Keratinocyte (primary cell): ENCODE results near the gene RBMS3. TPM values are rescaled to one million over a fixed set of nuclear protein-coding genes. Genes with fewer than 3 reads are reported as not detected.

ENCODE experiments used
- DNase-seq: peaks from one replicate; pipeline ENCODE4 v3.0.0-alpha.2; 2011; ENCODE audit warnings: low read depth, missing footprints, low spot score
- FAIRE-seq: peaks from 2 replicates; lab custom pipeline; 2011; peaks lifted over from hg19 to GRCh38; lab: Jason Lieb, UNC
- H2AFZ ChIP-seq: 2 replicates; pipeline ENCODE4 v1.6.0; 2012; ENCODE audit warnings: low read length, control low read depth, inconsistent platforms; ENCODE audit not compliant: control insufficient read depth
- H3K27ac ChIP-seq: 2 replicates; pipeline ENCODE4 v1.5.1; 2011; ENCODE audit warnings: low read length; ENCODE audit not compliant: control insufficient read depth, insufficient read depth
- H3K27me3 ChIP-seq: 3 replicates; pipeline ENCODE4 v1.6.0; 2011; ENCODE audit warnings: low read length; ENCODE audit not compliant: control insufficient read depth, insufficient read depth; ENCODE audit errors: extremely low read depth
- H3K36me3 ChIP-seq, 2 experiments: 2 replicates in 1 of 2; 3 replicates in 1 of 2; pipeline ENCODE4 v1.5.1; 2011; ENCODE audit warnings: low read length in 2 of 2, mild to moderate bottlenecking in 1 of 2; ENCODE audit not compliant: control insufficient read depth in 2 of 2, insufficient read depth in 2 of 2; ENCODE audit errors: extremely low read depth in 1 of 2
- H3K4me1 ChIP-seq: 3 replicates; pipeline ENCODE4 v1.5.1; 2011; ENCODE audit warnings: low read length; ENCODE audit not compliant: control insufficient read depth, insufficient read depth; ENCODE audit errors: extremely low read depth
- H3K4me2 ChIP-seq: 3 replicates; pipeline ENCODE4 v1.6.0; 2011; ENCODE audit warnings: low read depth, low read length; ENCODE audit not compliant: control insufficient read depth, insufficient read depth; ENCODE audit errors: extremely low read depth
- H3K4me3 ChIP-seq, 3 experiments: fragments of 200-600 bp in 1 of 3; sonication (generic) in 1 of 3; 2 replicates in 2 of 3; 3 replicates in 1 of 3; pipeline ENCODE4 v1.5.1; 2011 to 2016; ENCODE audit warnings: low read length in 3 of 3, mild to moderate bottlenecking in 3 of 3, control low read depth in 2 of 3, inconsistent platforms in 1 of 3, low read depth in 1 of 3, mixed read lengths in 1 of 3, mixed run types in 1 of 3, moderate library complexity in 1 of 3; ENCODE audit not compliant: control insufficient read depth in 2 of 3, insufficient read depth in 2 of 3; ENCODE audit errors: extremely low read depth in 1 of 3
- H3K79me2 ChIP-seq: 2 replicates; pipeline ENCODE4 v1.6.0; 2012; ENCODE audit warnings: low read length; ENCODE audit not compliant: control insufficient read depth, insufficient read depth
- H3K9ac ChIP-seq: 3 replicates; pipeline ENCODE4 v1.6.0; 2011; ENCODE audit warnings: low read length; ENCODE audit not compliant: control insufficient read depth, insufficient read depth; ENCODE audit errors: extremely low read depth
- H3K9me1 ChIP-seq: 3 replicates; pipeline ENCODE4 v1.6.0; 2011; ENCODE audit warnings: low read length; ENCODE audit not compliant: control insufficient read depth, insufficient read depth; ENCODE audit errors: extremely low read depth
- H3K9me3 ChIP-seq: 2 replicates; pipeline ENCODE4 v1.5.1; 2012; ENCODE audit warnings: low read depth, low read length; ENCODE audit not compliant: control insufficient read depth
- H4K20me1 ChIP-seq: 3 replicates; pipeline ENCODE4 v1.6.0; 2011; ENCODE audit warnings: low read length; ENCODE audit not compliant: control insufficient read depth, insufficient read depth; ENCODE audit errors: extremely low read depth
- CTCF ChIP-seq, 3 experiments: IDR thresholded peaks in 1 of 3; conservative IDR thresholded peaks in 1 of 3; optimal IDR thresholded peaks in 1 of 3; 2 replicates in 2 of 3; 3 replicates in 1 of 3; pipeline versions ENCODE3 to v1.5.1; 2011; ENCODE audit warnings: low read length in 3 of 3, mild to moderate bottlenecking in 3 of 3, moderate library complexity in 2 of 3, control low read depth in 1 of 3, inconsistent platforms in 1 of 3; ENCODE audit not compliant: insufficient read depth in 2 of 3; ENCODE audit errors: extremely low read depth in 1 of 3
- EZH2 ChIP-seq: IDR thresholded peaks from one replicate; pipeline ENCODE4 v1.6.1; 2012; ENCODE audit warnings: inconsistent platforms, mild to moderate bottlenecking, low read length, moderate library complexity
- dilution Hi-C: fragments of 300-500 bp; cut with MboI; formaldehyde crosslinking; loops from one replicate; pipeline ENCODE4 v1.7.0; 2020; ENCODE audit warnings: low sequenced_read_pairs; ENCODE audit not compliant: extremely low pct_ligation_motif_present
- polyA plus RNA-seq, 5 experiments: library from polyadenylated mRNA; depleted of rRNA in 3 of 5; stranded (reverse) in 3 of 5; stranded (forward) in 1 of 5; unstranded in 1 of 5; fragments of >200 nt; gene quantifications; 1 replicate in 1 of 5; 2 replicates in 3 of 5; 3 replicates in 1 of 5; pipeline versions ENCODE4 v1.2.1 to v1.2.3, GENCODE V29; 2011 to 2012; ENCODE audit warnings: missing spikeins in 2 of 5, low read depth in 1 of 5, low replicate concordance in 1 of 5

RBMS3 gene
- polyA plus RNA-seq, 1 donor (not counting 4 experiments of a cell fraction or from before 2014, with no cell fraction given) = 2.3 TPM

DNA sequence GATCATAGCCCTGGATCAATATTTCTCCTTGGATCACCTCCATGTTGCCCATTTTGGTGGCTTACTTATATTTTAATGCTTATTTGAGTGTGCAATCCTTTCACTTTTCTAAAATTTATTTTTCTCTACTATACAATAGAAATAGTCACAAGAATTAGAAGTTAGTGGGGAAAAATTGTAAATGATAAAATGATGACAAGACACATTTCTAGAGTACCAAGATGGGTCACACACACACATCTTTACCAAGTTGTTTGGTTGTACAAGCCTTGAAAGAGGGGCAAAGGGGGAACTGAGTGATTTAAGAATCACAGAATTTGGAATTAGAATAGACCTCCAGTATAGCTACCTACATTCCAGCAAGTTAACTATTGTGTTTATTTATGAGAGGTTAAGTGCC, 545.8 kb downstream of the RBMS3 start:
- H3K79me2 ChIP-seq = no peaks in the 10 kb centered on the region
- TF ChIP-seq CTCF (optimal IDR thresholded peaks at IDR 0.05 in 1 of 3, IDR thresholded peaks at IDR 0.05 in 1 of 3, conservative IDR thresholded peaks at IDR 0.05 in 1 of 3; ENCODE audit: extremely low read depth in 1 of 3, insufficient read depth in 2 of 3, low read length in 3 of 3) = no peak
- TF ChIP-seq EZH2 = no peak
- H3K4me1 ChIP-seq = no peaks in the 10 kb centered on the region
- H3K9ac ChIP-seq = no peak overlapping the region
- no peak overlapping the region for H3K4me3 ChIP-seq
- no peaks in the 10 kb centered on the region for H3K9me3 ChIP-seq
- no peak overlapping the region for H3K27ac ChIP-seq
- dilution Hi-C loops = no loop called here
- no peak overlapping the region for H2AFZ ChIP-seq
- FAIRE-seq (no peak), DNase-seq (no peak)
- no peaks in the 10 kb centered on the region for H3K9me1 ChIP-seq
- no peaks in the 10 kb centered on the region for H4K20me1 ChIP-seq
- H3K36me3 ChIP-seq = no peaks in the 10 kb centered on the region
- H3K4me2 ChIP-seq = no peak overlapping the region
- no peaks in the 10 kb centered on the region for H3K27me3 ChIP-seq

DNA sequence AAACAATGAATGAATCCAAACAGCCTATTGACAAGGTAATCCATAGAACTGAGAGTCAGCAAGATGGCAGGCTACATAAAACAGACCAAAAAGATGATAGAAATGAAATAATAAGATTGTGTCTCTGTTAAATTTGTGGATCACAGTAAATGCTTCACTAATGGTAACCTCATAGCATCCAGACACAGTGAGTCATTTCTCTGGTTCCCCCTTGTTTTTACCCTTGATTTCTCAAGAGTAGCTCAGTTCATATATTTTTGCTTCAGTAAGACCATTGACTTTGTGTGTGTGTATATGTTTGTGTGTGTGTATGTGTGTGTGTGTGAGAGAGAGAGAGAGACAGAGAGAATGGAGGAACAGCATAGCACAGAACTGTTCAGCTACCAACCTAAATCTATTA, 546.9 kb downstream of the RBMS3 start:
- Histone ChIP-seq H3K36me3 (no peaks in the 10 kb centered on the region), H3K9me3 (no peaks in the 10 kb centered on the region), H3K4me3 (no peak overlapping the region), H3K9me1 (no peaks in the 10 kb centered on the region), H3K27me3 (no peaks in the 10 kb centered on the region), H3K4me1 (no peaks in the 10 kb centered on the region), H3K9ac (no peak overlapping the region), H3K79me2 (no peaks in the 10 kb centered on the region), H4K20me1 (no peaks in the 10 kb centered on the region), H3K4me2 (no peak overlapping the region), H3K27ac (no peak overlapping the region), H2AFZ (no peak overlapping the region)
- TF ChIP-seq EZH2 (no peak), CTCF (optimal IDR thresholded peaks at IDR 0.05 in 1 of 3, IDR thresholded peaks at IDR 0.05 in 1 of 3, conservative IDR thresholded peaks at IDR 0.05 in 1 of 3; ENCODE audit: extremely low read depth in 1 of 3, insufficient read depth in 2 of 3, low read length in 3 of 3) (no peak)
- DNase-seq (no peak), FAIRE-seq (no peak)
- dilution Hi-C loops = no loop called here
